Measurements from ENCODE around the gene POLR2L.
A peak's percentile ranks its signal among the peaks of the same experiment; 100 is the strongest.

The POLR2L gene

DNA sequence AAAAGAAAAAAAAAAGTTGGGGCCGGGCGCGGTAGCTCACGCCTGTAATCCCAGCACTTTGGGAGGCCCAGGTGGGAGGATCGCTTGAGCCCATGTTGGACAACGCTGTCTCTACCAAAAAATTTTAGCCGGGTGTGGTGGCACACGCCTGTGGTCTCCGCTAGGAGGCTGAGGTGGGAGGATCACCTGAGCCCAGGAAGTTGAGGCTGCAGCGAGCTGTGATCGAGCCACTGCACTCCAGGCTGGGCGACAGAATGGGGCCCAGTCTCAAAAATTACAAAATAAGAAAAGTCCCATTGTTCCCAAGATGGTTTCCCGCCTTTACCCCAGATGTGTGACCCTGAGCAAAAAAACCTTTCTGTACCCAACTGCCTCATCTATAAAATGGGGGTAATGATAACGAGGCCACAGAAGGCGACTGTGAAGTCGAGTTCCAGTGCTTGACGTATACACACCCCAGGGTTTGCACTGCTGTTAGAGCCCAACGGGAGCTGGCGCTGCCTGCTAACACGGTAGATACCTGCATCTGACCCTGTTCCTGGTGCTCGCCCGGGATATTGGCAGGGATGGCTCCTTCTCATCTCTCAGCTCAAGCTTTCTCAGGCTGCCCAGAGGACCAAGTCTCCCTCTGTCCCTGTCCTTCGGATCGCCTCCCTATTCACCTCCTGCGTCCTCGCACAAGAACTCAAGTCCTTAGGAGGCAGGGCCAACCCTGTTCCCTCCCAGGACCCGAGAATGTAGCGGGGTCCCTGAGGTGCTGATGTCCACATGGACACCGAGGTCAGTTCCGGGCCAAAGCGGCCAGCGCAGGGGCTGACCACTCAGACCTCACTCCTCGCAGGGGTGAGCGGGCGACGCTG is 33.7 kb downstream of the POLR2L start:
- peak; percentile 56 for DNase-seq

DNA sequence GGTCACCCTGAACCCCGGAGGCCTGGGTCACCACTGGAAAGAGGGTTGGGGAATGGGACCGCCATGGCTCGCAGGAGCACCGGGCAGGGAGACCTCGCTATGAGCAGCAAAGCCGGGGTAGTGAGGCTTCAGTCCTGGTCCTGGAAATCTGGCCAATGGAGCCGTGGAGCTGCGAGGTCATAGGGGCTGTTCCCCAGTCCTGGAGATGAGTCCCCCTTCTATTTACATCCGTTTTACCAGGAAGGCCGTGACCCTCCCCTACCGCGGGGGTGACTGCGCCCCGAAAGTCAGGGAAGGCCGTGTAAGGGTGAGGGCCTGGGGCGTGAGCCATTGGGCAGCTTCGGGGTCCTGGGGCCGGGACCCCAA is 37.7 kb downstream of the POLR2L start:
- DNase-seq = no peak

DNA sequence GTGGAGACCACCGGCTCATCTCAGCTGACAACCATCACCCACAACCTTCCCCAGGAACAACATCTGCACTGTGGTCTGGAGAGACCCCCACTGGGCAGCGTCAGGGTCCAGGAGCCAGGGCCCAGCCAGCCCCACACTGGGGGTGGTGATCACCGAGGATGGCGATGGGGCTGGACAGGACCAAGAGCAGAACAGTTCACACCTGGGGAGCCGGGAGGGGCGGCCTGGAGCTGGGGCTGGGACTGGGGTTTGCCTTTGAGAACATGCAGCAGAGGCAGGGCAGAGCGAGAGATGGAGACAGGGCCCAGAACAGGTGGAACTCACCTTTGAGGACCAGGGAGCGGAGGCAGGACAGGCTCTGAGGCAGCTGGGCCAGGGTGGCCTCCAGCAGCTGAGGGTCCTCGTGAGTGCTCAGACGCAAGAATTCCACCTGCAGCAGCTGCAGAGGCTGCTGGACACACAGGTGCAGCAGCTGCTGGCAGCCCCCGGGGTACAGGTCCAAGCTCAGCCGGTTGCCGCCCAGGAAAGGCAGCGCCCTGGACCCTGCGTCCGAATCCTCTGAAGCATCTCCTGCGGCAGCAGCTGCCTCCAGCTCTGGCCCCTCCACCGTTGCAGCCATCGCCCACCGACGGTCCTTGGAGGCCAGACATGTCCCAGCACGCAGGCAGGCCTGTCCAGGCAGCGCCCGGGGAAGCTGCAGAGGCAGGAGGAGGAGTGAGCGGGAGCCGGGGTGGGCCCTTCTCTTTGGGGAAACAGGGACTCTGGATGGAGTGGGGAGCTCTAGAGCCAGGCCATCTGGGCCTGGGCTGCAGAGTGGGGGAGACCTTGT is 38.3 kb downstream of the POLR2L start:
- DNase-seq = no peak

DNA sequence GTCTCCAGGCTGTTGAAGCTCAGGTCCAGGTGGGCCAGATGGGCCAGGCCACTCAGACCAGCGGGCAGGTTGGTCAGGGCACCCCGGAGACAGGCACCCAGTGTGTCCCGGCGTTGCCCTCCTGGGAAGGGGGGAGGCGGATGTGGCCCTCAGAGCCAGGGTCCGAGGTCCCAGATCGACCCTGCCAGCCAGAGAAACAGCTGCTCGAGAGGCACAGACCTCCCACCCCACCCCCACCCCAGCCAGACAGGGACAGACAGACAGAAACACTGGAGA is 38.9 kb downstream of the POLR2L start:
- DNase-seq = no peak

DNA sequence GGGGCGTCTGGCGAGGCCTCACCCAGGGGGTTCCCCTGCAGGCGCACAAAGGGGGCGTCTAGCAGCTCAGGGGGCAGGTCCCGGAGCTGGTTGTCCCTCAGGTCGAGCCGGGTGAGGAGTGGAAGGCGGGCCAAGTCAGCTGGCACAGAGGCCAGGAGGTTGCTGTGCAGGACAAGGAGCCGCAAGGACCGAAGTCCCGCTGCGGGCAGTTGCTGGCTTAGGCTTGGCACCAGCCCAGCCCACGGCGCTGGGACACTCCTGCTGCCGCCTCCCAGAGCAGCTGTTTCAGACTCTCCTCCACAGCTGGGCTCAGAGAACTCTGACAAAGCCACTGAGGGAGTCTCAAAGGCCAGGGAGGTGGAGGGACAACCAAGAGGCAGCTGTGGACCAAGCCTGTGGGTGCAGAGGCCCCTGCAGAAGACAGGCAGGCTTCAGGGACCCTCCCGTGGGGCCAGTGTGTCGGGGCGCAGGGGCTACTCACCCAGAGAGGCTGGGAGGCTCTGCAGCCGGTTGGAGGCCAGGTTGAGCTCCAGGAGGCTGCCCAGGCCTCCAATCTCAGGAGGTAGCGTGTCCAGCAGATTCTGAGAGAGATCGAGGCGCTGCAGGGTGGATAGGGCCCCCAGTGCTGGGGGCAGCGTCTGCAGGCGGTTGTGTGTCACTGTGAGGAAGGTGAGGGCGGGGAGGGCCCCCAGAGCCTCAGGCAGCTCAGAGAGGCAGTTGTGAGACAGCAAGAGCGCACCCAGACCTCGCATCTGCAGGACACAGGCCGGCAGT is 39.4 kb downstream of the POLR2L start:
- DNase-seq = no peak

GRCh38 chr11:802018-802617 is 40.2 kb downstream of the POLR2L start:
- DNase-seq = no peak

DNA sequence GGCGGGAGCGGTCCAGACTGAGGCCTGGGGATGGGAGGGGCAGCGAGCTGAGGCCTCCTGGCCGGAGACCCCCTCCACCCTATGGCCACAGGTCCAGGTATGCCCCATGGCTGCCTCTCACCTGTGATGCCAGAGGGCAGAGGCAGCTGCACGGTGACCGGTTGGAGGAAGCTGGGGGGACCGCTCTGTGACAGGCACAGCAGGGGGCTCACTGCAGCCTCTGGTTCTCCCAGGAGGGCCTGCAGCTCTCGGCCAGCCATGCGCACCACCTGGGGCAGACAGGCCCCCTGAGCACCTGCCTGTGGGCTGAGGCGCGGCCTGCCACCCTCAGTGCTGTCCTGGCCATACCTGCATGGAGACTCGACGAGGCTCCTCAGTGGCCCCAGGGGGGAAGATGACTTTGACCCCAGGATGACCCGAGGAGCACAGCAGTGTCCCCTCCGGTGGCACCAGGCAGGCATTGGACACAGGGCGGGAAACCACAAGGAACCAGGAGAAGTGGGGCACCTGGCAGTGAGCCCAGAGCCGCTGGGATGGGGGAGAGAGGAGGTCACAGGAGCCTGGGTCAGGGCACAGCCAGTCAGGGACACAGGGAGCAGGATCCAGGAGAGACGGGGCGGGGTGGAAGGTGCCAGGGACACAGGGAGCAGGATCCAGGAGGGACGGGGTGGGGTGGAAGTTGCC is 41.1 kb downstream of the POLR2L start:
- no peak for DNase-seq

GRCh38 chr11:800473-800872 is 41.9 kb downstream of the POLR2L start:
- no peak for DNase-seq

DNA sequence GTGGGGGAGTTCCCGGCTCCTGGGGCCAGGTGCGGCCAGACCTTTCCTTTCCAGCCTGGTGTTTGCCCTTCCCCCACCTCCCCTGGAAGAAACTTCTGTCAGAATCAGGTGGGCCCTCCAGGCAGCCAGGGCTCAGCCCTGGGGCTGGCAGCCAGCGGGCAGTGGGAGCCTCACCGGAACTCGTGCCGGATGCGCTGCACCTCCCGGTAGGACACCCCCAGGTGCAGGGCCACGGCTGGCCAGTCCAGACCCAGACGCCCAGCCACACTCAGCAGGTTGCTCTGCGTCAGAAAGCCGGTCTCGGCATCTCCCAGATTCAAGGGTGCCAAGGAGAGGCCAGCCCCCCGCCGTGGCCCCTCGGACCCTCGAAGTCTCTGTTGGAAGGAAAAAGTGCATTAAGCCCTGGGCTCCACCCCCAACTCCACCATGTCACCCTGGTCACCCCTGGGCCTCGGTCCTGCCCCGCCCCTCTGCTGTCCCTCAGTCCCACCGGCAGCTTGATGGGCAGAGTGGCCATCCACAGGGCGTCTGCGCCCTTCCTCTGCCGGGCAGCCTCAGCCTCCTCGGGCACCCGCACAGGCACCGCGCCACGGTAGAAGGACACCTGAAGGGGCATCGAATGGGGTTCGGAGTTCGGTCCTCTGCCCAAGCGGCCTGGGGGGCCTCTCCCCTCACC is 42.5 kb downstream of the POLR2L start:
- DNase-seq = no peak

DNA sequence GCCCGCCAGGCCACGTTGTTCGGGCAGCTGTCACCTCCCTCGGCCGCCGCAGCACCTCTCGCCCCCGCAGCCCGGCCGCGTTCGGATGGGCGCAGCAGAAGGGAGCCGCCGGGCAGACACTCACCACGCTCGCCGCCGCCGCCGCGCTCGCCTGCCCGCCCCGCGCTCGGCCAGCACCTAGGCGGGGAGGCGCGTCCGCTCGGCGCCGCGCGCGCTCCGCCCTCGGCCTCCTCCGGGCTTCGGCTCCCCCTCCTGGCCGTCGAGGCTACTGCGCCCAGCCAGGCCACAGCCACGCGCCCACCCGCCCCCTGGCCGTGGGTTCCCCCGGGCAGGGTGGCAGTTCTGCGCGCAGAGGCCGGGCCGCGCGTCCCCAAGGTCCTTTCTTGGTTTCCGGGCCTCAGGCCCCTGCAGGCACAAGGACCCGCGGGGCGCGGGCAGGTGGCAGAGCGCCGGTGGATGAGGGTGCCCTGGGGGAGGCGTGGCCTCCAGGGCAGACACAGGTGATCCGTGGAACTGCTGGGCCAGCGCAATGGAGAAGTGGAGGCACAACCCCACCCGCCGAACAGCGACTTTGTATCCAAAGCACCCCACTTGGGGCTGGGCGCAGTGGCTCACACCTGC is 44.1 kb downstream of the POLR2L start, which contains the start of gene SLC25A22:
Gene SLC25A22 (minus strand): TSS at position 189 of the 621 bp plus-strand sequence. CDS start 3,275 bp downstream, outside the sequence.
- DNase-seq = peak; percentile 87

- peak; percentile 78 for DNase-seq
Measured at GRCh38 chr11:797296-798092, 44.8 kb downstream of the POLR2L start.

DNA sequence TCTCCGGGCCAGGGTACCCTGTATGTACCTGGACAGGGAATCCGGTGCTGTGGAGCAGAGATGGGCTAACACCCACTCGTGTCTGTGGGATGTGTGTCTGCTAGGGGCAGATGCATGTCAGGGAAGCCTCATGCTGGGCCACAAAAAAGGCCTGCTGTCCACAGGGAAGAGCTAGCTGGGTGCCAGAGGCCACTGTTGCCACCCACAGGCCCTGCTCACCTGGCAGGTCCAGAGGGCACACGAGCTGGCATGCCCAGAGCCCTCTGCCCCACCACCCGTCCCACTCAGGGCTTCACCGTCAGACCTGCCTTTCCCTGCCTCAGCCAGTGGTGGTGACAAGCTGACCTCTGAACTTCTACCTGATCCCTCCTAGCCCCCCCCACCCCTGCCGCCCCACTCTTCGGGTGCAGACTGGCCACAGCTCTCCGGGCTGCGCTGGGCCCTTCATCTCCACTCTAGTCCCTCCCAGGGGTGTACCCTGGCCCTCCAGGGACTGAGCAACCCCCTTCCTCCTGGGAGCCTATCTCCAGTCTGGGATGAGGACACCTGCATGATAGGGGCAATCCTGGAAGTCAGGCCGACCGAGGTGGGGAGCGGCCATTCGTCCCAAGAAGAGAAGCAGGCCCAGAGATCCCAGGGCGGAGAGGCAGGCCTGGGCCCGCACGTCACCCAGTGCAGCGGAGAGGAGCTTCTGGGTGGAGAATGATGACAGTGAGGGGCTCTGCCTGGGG is 45.6 kb downstream of the POLR2L start:
- DNase-seq = no peak

DNA sequence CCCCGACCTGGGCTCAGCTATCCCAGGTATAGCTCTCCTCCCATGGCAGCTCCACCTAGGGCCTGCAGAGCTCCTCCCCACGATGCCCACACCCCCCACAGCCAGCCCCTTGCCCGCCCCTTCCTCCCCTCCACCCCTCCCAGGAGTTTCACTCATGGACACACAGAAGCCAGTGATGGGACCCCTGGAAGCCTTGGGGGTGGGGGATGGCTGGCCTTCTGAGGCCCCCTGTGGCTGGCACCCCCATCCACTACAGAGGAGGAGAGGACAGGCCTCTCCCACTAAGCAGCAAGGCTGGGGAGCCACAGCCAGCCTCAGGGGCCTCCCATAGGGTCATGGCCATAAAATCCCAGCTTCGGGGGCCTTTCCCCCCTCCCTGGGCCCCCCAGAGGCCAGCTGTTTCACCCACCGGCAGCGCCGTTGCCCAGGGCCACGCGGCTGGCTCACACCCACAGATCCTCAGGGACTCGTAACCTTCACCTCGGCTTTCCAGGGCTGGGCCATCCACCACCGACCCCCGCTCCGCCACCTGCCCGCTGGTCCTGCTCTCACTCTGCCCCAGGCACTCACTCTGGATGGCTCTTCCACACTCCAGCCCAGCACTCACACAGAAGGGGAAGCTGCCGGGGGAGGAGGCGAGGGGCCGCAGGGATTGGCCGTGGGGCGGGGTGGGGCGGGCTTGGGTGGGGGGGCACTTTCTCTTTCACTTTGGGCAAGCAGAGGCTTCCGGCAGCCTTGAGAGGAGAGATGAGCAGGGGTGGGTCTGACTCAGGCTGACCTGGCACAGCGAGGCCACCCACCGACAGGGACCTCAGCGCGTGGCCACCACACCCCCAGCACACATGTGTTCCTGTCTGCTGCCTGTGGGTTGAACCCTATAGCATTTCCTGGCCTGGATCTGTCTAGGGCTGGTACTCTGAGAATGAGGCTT is 46.4 kb downstream of the POLR2L start:
- DNase-seq = peak; percentile 86

GRCh38 chr11:794766-795633 is 47.3 kb downstream of the POLR2L start:
- no peak for DNase-seq

GRCh38 chr11:794013-794765 is 48.1 kb downstream of the POLR2L start:
- DNase-seq = no peak

DNA sequence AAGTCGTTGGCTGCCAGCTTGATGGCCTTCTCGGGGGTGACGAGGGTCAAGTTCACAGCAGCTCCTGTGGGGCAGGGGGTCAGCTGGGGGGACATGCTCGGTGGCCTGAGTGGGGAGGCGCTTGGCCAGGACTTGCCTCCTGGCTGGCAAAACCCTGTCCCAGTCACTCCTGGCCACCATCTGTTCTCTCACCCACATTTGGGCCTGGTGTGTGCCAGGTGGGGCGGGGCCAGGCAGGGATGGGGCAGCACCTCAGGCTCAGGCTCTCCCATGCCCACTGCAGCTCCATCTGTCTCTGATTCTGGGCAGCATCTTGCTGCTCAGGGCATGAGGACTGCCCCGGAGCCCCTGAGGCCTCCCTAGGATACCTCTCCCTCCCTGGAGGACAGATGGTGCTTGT is 48.8 kb downstream of the POLR2L start:
- no peak for DNase-seq

- DNase-seq = no peak
Measured at GRCh38 chr11:792873-793272, 49.5 kb downstream of the POLR2L start.
